Activated T-cell treated with anti-CD3 and anti-CD28 coated beads, Interleukin-2, amount 50 U/mL, for 24 hours (primary cell): ENCODE measurements around the gene ZNF829.

Source experiments
- DNase-seq: peaks from one replicate; pipeline ENCODE4 v3.0.0-alpha.2; 2020
- H3K27ac Mint-ChIP-seq: 2 replicates; pipeline ENCODE4 v1.8.0; 2020; ENCODE audit warnings: mild to moderate bottlenecking, mixed read lengths
- H3K27me3 Mint-ChIP-seq: 2 replicates; pipeline ENCODE4 v1.8.0; 2020; ENCODE audit warnings: mixed read lengths
- H3K36me3 Mint-ChIP-seq: 2 replicates; pipeline ENCODE4 v1.8.0; 2020; ENCODE audit warnings: low read depth, mixed read lengths
- H3K4me1 Mint-ChIP-seq: 2 replicates; pipeline ENCODE4 v1.8.0; 2020; ENCODE audit warnings: low read depth, mixed read lengths
- H3K4me3 Mint-ChIP-seq: 2 replicates; pipeline ENCODE4 v1.8.0; 2020; ENCODE audit warnings: mild to moderate bottlenecking, moderate library complexity, mixed read lengths
- H3K9me3 Mint-ChIP-seq: 2 replicates; pipeline ENCODE4 v1.8.0; 2020; ENCODE audit warnings: mixed read lengths

ZNF829 gene

DNA sequence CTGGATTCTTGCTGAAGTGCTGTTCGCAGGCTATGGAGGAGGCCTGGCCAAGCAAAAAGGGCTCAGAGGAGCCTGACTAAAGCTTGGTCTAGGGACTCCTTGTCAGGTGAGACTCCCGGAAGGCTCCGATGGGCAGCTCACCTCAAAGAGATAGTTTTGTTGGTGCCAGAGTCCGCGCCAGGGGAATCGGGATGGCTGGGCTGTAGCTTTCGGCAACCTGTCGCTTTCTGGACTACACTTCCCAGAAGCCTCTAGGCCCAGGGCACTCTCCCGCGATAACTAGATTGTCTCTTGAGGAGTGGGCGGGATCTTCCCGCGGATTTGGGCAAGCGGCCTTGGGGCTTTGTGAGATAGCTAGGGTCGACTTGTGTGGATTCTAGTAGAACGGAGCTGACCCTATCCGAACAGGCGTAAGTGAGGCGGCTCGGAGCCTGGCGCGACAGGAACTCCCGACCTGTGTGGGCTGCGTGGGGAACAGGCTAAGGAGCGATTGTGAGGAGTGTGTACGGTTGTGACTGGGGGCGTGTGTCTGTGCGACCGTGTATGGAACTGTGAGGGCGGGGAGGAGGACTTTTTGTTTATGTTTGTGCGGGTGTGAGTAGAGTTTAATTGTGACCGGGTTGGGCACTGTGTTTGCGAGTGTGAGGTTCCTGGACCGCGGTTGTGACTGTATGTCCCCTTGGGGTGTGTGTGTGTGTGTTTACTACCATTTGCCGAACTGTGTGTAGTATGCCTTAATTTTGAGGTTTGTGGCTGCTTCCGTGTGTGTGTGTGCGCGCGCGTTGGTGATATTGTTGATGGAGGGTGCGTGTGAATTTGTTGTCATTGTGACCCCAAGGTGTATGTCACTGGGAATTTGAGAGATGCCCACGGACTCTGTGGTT, 65.3 kb downstream of the ZNF829 start, which contains the start of gene ZNF345:
TSS of gene ZNF345 (plus strand) at position 318 of the 884 bp plus-strand sequence. CDS start 25,955 bp downstream, outside the sequence.
- H3K27ac Mint-ChIP-seq = no peak within 1 kb of the TSS
- H3K9me3 Mint-ChIP-seq = peaks cover 26% of the 10 kb centered on the region
- no peak within 1 kb of the TSS for H3K4me3 Mint-ChIP-seq
- DNase-seq = peak; percentile 85
- no peaks in the 10 kb centered on the region for H3K27me3 Mint-ChIP-seq
- H3K4me1 Mint-ChIP-seq = peaks cover 16% of the 10 kb centered on the region
- peaks cover 33% of the 10 kb centered on the region for H3K36me3 Mint-ChIP-seq

DNA sequence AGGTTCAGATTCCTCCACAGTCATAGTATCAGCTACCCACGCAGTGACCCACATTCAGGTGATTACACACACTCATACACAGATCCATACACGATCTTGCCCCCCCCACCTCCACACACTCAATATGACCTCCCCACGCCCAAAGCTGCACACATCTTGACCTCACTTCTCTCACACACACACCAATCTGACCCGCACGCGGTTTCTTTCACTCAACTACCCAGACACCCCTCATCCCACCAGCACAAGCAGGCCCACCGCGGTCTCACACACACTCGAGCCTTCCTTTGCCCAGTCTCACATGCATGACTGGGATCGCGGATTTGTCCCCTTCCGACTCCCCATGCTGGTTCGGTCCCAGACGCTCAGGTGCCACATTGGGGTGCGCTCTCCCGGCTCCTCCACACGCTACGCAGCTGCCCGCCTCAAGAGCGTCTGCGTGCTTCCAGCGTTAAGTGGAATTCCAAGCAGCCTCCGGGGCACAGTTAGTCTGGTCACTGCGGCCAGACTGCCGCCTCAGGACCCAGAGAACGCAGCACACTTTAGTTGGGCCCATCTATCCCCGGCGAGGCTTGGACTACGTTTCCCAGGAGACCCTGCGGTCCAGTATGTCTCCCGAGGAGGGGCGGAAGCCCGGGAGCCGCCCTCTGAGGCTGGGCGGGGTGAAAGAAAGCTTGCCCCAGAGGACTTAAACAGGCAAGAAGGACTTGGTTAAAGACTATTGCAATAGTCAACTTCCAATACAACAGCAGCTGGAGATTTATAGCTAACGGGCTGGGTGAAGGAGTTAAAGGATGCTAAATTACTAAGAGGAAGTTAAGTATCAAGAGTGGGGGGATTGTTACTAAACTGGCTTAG, 66.2 kb downstream of the ZNF829 start:
- Mint-ChIP-seq H3K4me1 (peaks cover 16% of the 10 kb centered on the region), H3K27ac (no peak overlapping the region), H3K27me3 (no peaks in the 10 kb centered on the region), H3K4me3 (no peak overlapping the region), H3K9me3 (peaks cover 27% of the 10 kb centered on the region), H3K36me3 (peaks cover 36% of the 10 kb centered on the region)
- peak; percentile 90 for DNase-seq

DNA sequence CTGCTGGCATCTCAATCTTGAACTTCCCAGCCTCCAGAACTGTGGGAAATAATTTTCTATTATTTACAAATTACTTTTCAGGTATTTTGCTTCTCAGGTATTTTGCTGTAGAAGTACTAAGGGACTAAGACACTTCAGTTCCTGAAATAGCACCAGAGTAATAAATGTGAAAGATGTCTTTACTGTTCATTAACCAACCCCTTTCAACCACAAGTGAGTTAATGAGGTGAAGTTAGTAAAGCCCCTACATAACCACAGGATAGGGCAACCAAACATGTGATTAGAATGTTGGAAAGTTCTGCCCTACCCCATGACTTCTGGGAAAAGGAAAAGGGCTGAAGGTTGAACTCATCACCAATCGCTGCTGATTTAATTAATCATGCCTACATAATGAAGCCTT, 68.1 kb downstream of the ZNF829 start:
- H3K27ac Mint-ChIP-seq = no peak overlapping the region
- H3K4me3 Mint-ChIP-seq = no peak overlapping the region
- peaks cover 50% of the 10 kb centered on the region for H3K36me3 Mint-ChIP-seq
- peaks cover 21% of the 10 kb centered on the region for H3K9me3 Mint-ChIP-seq
- DNase-seq = no peak
- H3K27me3 Mint-ChIP-seq = no peaks in the 10 kb centered on the region
- H3K4me1 Mint-ChIP-seq = peaks cover 16% of the 10 kb centered on the region

DNA sequence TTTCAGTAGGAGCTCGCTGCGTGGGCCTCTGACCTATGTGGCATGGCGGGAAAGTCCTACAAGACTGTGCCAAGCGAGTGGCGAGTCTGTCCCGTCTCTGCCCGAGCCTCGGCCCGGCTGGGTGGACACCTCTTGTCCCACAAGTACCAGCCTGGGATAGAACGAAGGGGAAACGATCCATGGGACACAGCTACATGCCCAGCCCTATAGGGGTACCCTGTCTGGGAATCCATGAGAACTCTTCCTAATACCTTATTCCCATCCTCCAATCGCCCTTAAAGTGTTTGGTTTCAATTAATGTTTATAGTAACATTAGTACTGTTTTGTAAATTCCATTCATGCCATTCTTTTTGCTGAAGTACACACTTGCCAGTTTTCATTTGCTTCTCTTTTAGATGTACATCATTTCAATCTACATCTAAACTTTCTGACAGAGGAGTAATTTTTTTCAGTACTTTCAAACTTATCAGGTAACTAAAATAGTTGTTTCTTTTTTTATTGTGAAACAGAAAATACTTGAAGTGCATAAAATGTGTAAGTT, 77.2 kb downstream of the ZNF829 start:
- H3K4me3 Mint-ChIP-seq = no peak overlapping the region
- peak overlapping the region; percentile 20 for H3K27ac Mint-ChIP-seq
- no peaks in the 10 kb centered on the region for H3K27me3 Mint-ChIP-seq
- no peak for DNase-seq
- H3K4me1 Mint-ChIP-seq = peaks cover 5% of the 10 kb centered on the region
- peaks cover 32% of the 10 kb centered on the region for H3K36me3 Mint-ChIP-seq
- H3K9me3 Mint-ChIP-seq = peaks cover 33% of the 10 kb centered on the region
